HepG2 (cell line): ENCODE measurements around the gene PAFAH1B1. TPM values are rescaled to one million over a fixed set of nuclear protein-coding genes. Genes with fewer than 3 reads are reported as not detected.

Source experiments
- ATAC-seq: fragments of 200-7000 bp; cut with Tn5 transposase; 3 replicates; pipeline ENCODE4 v1.9.1; 2020; ENCODE audit warnings: mild to moderate bottlenecking, moderate library complexity
- BruUV-seq: library from RNA; stranded (reverse); fragments of 400-500 nt; replicated peaks from 2 replicates; lab custom pipeline; 2021; lab: Mats Ljungman, UMichigan
- CTCF ChIA-PET: fragments of 300-600 bp; formaldehyde crosslinking; extraction: SDS; loops from one replicate; lab custom pipeline; 2021; ENCODE audit warnings: low total read pairs, inconsistent platforms, low intra/inter-chr PET ratio; lab: Yijun Ruan, JAX
- POLR2A ChIA-PET: fragments of 350-600 bp; sonication (Branson Sonifier 250); formaldehyde crosslinking; loops from one replicate; lab custom pipeline; 2020; ENCODE audit warnings: antibody characterized with exemption, inconsistent platforms; lab: Yijun Ruan, JAX
- DNase-seq: peaks from one replicate; pipeline ENCODE4 v3.0.0-alpha.2; 2015; ENCODE audit warnings: low spot score
- FAIRE-seq: peaks from 3 replicates; lab custom pipeline; 2011; peaks lifted over from hg19 to GRCh38; lab: Jason Lieb, UNC
- H2AFZ ChIP-seq: one replicate; pipeline ENCODE4 v1.6.1; 2011; ENCODE audit warnings: low read length, inconsistent platforms
- H3K27ac ChIP-seq: fragments of 300-600 bp; 3 replicates; pipeline ENCODE4 v1.8.0; 2011; ENCODE audit warnings: mixed run types, mild to moderate bottlenecking, mixed read lengths, low read length, inconsistent platforms; ENCODE audit not compliant: insufficient read depth; ENCODE audit errors: extremely low read length
- H3K27me3 ChIP-seq, 2 experiments: fragments of 200-600 bp in 1 of 2; 2 replicates in 1 of 2; 3 replicates in 1 of 2; pipeline versions ENCODE4 v1.6.0 to v1.8.0; 2011; ENCODE audit warnings: low read length in 2 of 2, mild to moderate bottlenecking in 2 of 2, moderate library complexity in 2 of 2, inconsistent platforms in 1 of 2; ENCODE audit not compliant: insufficient read depth in 2 of 2, control insufficient read depth in 1 of 2
- H3K36me3 ChIP-seq, 2 experiments: fragments of 200-600 bp in 1 of 2; replicated peaks in 1 of 2; 2 replicates in 1 of 2; 3 replicates in 1 of 2; pipeline versions ENCODE4 v1.5.1 to v1.8.0; 2011; ENCODE audit warnings: low read length in 2 of 2, inconsistent platforms in 1 of 2; ENCODE audit not compliant: insufficient read depth in 2 of 2, control insufficient read depth in 1 of 2
- H3K4me1 ChIP-seq: 2 replicates; pipeline ENCODE4 v1.5.1; 2012; ENCODE audit warnings: low read length, inconsistent platforms; ENCODE audit not compliant: insufficient read depth
- H3K4me2 ChIP-seq: 2 replicates; pipeline ENCODE4 v1.6.0; 2011; ENCODE audit warnings: low read depth, low read length, inconsistent platforms
- H3K4me3 ChIP-seq, 3 experiments: fragments of 200-600 bp in 1 of 3; sonication (generic), shearing (Covaris generic) in 1 of 3; replicated peaks in 1 of 3; 2 replicates each; pipeline ENCODE4 v1.5.1; 2011 to 2016; ENCODE audit warnings: low read length in 3 of 3, inconsistent platforms in 2 of 3, low read depth in 2 of 3, mild to moderate bottlenecking in 2 of 3, control low read depth in 1 of 3, mixed read lengths in 1 of 3; ENCODE audit not compliant: insufficient read depth in 1 of 3
- H3K79me2 ChIP-seq: one replicate; pipeline ENCODE4 v1.6.1; 2011; ENCODE audit warnings: low read length, inconsistent platforms; ENCODE audit not compliant: insufficient read depth
- H3K9ac ChIP-seq: 2 replicates; pipeline ENCODE4 v1.6.0; 2011; ENCODE audit warnings: mild to moderate bottlenecking, low read depth, low read length, inconsistent platforms; ENCODE audit not compliant: insufficient read depth
- H3K9me3 ChIP-seq: 2 replicates; pipeline ENCODE4 v1.5.1; 2012; ENCODE audit warnings: mild to moderate bottlenecking, low read length
- H4K20me1 ChIP-seq: 2 replicates; pipeline ENCODE4 v1.6.0; 2011; ENCODE audit warnings: inconsistent platforms, mild to moderate bottlenecking, low read length, moderate library complexity; ENCODE audit not compliant: insufficient read depth
- CAMTA2 ChIP-seq: sonication (generic); formaldehyde crosslinking; IDR thresholded peaks from 2 replicates; pipeline ENCODE4 v1.4.0; 2020; ENCODE audit warnings: mild to moderate bottlenecking, missing genetic modification reagents, borderline replicate concordance
- ETS1 ChIP-seq: sonication (generic); formaldehyde crosslinking; IDR thresholded peaks from 2 replicates; pipeline ENCODE4 v1.4.0; 2020; ENCODE audit warnings: missing genetic modification reagents
- MAF1 ChIP-seq: sonication (generic); formaldehyde crosslinking; IDR thresholded peaks from 2 replicates; pipeline ENCODE4 v1.5.0; 2020; ENCODE audit warnings: missing genetic modification reagents, borderline replicate concordance
- MTERF4 ChIP-seq: sonication (generic); formaldehyde crosslinking; IDR thresholded peaks from 2 replicates; pipeline ENCODE4 v1.8.0; 2023; ENCODE audit warnings: mild to moderate bottlenecking, missing genetic modification reagents
- TFDP2 ChIP-seq: sonication (generic); formaldehyde crosslinking; IDR thresholded peaks from 2 replicates; pipeline ENCODE4 v1.4.0; 2020; ENCODE audit warnings: missing genetic modification reagents
- ZNF224 ChIP-seq: sonication (generic); formaldehyde crosslinking; IDR thresholded peaks from 2 replicates; pipeline ENCODE4 v1.5.0; 2020; ENCODE audit warnings: mild to moderate bottlenecking, missing genetic modification reagents
- ZNF460 ChIP-seq: sonication (generic); formaldehyde crosslinking; IDR thresholded peaks from 2 replicates; pipeline ENCODE4 v1.5.1; 2020; ENCODE audit warnings: missing genetic modification reagents, mild to moderate bottlenecking, borderline replicate concordance
- ZNF543 ChIP-seq: sonication (generic); formaldehyde crosslinking; IDR thresholded peaks from 2 replicates; pipeline ENCODE4 v1.4.0; 2020; ENCODE audit warnings: mild to moderate bottlenecking, missing genetic modification reagents
- ZNF550 ChIP-seq: sonication (generic); formaldehyde crosslinking; IDR thresholded peaks from 2 replicates; pipeline ENCODE4 v1.4.0; 2020; ENCODE audit warnings: mild to moderate bottlenecking, missing genetic modification reagents, borderline replicate concordance
- ZNF619 ChIP-seq: sonication (generic); formaldehyde crosslinking; IDR thresholded peaks from 2 replicates; pipeline ENCODE4 v1.4.0; 2020; ENCODE audit warnings: mild to moderate bottlenecking, missing genetic modification reagents
- ZNF660 ChIP-seq: sonication (generic); formaldehyde crosslinking; IDR thresholded peaks from 2 replicates; pipeline ENCODE4 v1.5.1; 2020; ENCODE audit warnings: mild to moderate bottlenecking, low read depth, missing genetic modification reagents, borderline replicate concordance
- ZNF7 ChIP-seq: IDR thresholded peaks from 2 replicates; pipeline ENCODE4 v1.6.1; 2016; ENCODE audit warnings: missing biosample characterization, missing genetic modification reagents
- WGBS: methylation state at CpG from one replicate; pipeline ENCODE4 v1.1.6; 2017; ENCODE audit warnings: low lambda C conversion rate; 5-methylcytosine and 5-hydroxymethylcytosine counted together
- in situ Hi-C: cut with HindIII; loops from 2 replicates; pipeline ENCODE4 v1.10.0; 2017; ENCODE audit warnings: low pct_unique_long_range_greater_than_20kb; ENCODE audit not compliant: extremely low pct_ligation_motif_present
- intact Hi-C: fragments of 100-400 bp; cut with micrococcal nuclease; formaldehyde crosslinking; loops from one replicate; pipeline ENCODE4 v1.10.0; 2022; ENCODE audit not compliant: unreplicated experiment
- polyA plus RNA-seq, 8 experiments: library from polyadenylated mRNA; depleted of rRNA in 3 of 8; stranded (reverse) in 7 of 8; unstranded in 1 of 8; fragments of >200 nt; fragmentation: Illumina TruSeq in 4 of 8; extraction: Trizol in 4 of 8; gene quantifications; 2 replicates each; pipeline versions ENCODE4 v1.2.1 to v1.2.3, GENCODE V29; 2011 to 2016; ENCODE audit warnings: low read depth in 4 of 8, missing spikeins in 1 of 8, mixed read lengths in 1 of 8; ENCODE audit not compliant: insufficient read depth in 1 of 8
- total RNA-seq, 5 experiments: library from RNA; depleted of rRNA; stranded (reverse); fragments of >200 nt; fragmentation: Illumina TruSeq; extraction: Trizol; gene quantifications; 2 replicates each; pipeline ENCODE4 v1.2.3, GENCODE V29; 2016; ENCODE audit warnings: low read depth in 1 of 5
- TF ChIP-seq, protein P1 (sequence below): sonication (generic); formaldehyde crosslinking; IDR thresholded peaks from 2 replicates; pipeline ENCODE4 v1.5.1; 2020; ENCODE audit warnings: missing genetic modification reagents, mild to moderate bottlenecking, borderline replicate concordance
- TF ChIP-seq, protein P2 (sequence below): sonication (generic); formaldehyde crosslinking; IDR thresholded peaks from 2 replicates; pipeline ENCODE4 v1.4.0; 2020; ENCODE audit warnings: mild to moderate bottlenecking, missing genetic modification reagents
- TF ChIP-seq, protein P3 (sequence below): sonication (generic); formaldehyde crosslinking; conservative IDR thresholded peaks from 2 replicates; pipeline ENCODE4 v1.4.0; 2020; ENCODE audit warnings: missing genetic modification reagents

Gene PAFAH1B1
- total and polyA plus RNA-seq, 2 of the 13 experiments (the other 11 are each of a cell fraction or from before 2014, with no cell fraction given): 46.0 to 64.9 TPM

- no peak for TF ChIP-seq TFDP2 (CRISPR knock-in tag)
- no peak for TF ChIP-seq ZNF543 (CRISPR knock-in tag)
- TF ChIP-seq ZNF460 (CRISPR knock-in tag): 0 out of 2 replicates have a peak, but pooled peaks have one; percentile 1
- no peak for TF ChIP-seq ZNF224
- no peak for TF ChIP-seq CAMTA2 (CRISPR knock-in tag)
- no peak for TF ChIP-seq ZNF660 (CRISPR knock-in tag)
- no peak for TF ChIP-seq ZNF7
- TF ChIP-seq, protein P1, sequence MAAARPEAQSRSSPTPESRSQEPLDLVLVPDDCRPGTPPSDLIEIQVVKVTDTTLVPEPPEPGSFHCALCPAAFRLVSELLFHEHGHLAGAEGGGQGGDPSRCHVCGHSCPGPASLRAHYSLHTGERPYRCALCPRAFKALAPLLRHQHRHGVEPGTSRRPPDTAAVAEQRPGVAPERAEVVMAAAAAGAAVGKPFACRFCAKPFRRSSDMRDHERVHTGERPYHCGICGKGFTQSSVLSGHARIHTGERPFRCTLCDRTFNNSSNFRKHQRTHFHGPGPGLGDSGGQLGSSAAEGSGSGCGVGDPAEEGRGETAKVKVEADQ (CRISPR knock-in tag): no peak
Observed at GRCh38 chr17:2712300-2713043, 119.0 kb downstream of the PAFAH1B1 start (continued).

- Histone ChIP-seq H3K4me1 (peaks cover 47% of the 10 kb centered on the region), H3K9ac (no peak overlapping the region), H3K4me3 (no peak overlapping the region), H3K27me3 (no peaks in the 10 kb centered on the region; a peak in 1 of 5 replicates), H3K9me3 (no peaks in the 10 kb centered on the region), H3K79me2 (peaks cover 22% of the 10 kb centered on the region), H3K4me2 (no peak overlapping the region), H2AFZ (no peak overlapping the region), H3K27ac (no peak overlapping the region), H3K36me3 (no peaks in the 10 kb centered on the region), H4K20me1 (peaks cover 17% of the 10 kb centered on the region; the same call in 1 of the 2 replicates)
- FAIRE-seq (no peak), DNase-seq (no peak), ATAC-seq (no peak)
- 86% methylated on average over 9 of the region's 9 CpGs for WGBS
- intact Hi-C loops: no loop called here
- ChIA-PET CTCF (no interaction called here), POLR2A (interaction anchor here (0.6 kb wide), 1 partner anchor 59 kb away, joined by 3 read pairs; no protein-coding TSS in a partner anchor)
- in situ Hi-C loops: no loop called here
- no TSS peak for BruUV-seq
- TF ChIP-seq ZNF550 (CRISPR knock-in tag) (no peak), ZNF619 (CRISPR knock-in tag) (no peak), ETS1 (CRISPR knock-in tag) (no peak), MTERF4 (CRISPR knock-in tag) (no peak), MAF1 (CRISPR knock-in tag) (no peak)
- TF ChIP-seq, protein P2, sequence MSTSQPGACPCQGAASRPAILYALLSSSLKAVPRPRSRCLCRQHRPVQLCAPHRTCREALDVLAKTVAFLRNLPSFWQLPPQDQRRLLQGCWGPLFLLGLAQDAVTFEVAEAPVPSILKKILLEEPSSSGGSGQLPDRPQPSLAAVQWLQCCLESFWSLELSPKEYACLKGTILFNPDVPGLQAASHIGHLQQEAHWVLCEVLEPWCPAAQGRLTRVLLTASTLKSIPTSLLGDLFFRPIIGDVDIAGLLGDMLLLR (CRISPR knock-in tag): no peak
- TF ChIP-seq, protein P3, sequence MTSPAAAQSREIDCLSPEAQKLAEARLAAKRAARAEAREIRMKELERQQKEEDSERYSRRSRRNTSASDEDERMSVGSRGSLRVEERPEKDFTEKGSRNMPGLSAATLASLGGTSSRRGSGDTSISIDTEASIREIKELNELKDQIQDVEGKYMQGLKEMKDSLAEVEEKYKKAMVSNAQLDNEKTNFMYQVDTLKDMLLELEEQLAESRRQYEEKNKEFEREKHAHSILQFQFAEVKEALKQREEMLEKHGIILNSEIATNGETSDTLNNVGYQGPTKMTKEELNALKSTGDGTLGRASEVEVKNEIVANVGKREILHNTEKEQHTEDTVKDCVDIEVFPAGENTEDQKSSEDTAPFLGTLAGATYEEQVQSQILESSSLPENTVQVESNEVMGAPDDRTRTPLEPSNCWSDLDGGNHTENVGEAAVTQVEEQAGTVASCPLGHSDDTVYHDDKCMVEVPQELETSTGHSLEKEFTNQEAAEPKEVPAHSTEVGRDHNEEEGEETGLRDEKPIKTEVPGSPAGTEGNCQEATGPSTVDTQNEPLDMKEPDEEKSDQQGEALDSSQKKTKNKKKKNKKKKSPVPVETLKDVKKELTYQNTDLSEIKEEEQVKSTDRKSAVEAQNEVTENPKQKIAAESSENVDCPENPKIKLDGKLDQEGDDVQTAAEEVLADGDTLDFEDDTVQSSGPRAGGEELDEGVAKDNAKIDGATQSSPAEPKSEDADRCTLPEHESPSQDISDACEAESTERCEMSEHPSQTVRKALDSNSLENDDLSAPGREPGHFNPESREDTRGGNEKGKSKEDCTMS (CRISPR knock-in tag): no peak
Observed at GRCh38 chr17:2713881-2714280, 120.4 kb downstream of the PAFAH1B1 start.
